ENCODE data around the gene SPEF2.

The SPEF2 gene

GRCh38 chr5:35762368-35762767 is 144.7 kb downstream of the SPEF2 start:
- no peaks in the 10 kb centered on the region for H3K9me3 Mint-ChIP-seq
- H3K4me3 Mint-ChIP-seq, result no peak overlapping the region
- no peaks in the 10 kb centered on the region for H3K27me3 Mint-ChIP-seq
- intact Hi-C loops (cut with micrococcal nuclease), result no loop called here
- H3K36me3 Mint-ChIP-seq (ENCODE audit: low read depth), result no peaks in the 10 kb centered on the region
- H3K27ac Mint-ChIP-seq, result no peak overlapping the region
- no peaks in the 10 kb centered on the region for H3K4me1 Mint-ChIP-seq (ENCODE audit: low read depth)

- H3K36me3 Mint-ChIP-seq (ENCODE audit: low read depth), result no peaks in the 10 kb centered on the region
- no peaks in the 10 kb centered on the region for H3K27me3 Mint-ChIP-seq
- H3K27ac Mint-ChIP-seq, result no peak overlapping the region
- H3K4me1 Mint-ChIP-seq (ENCODE audit: low read depth), result peaks cover under 1% of the 10 kb centered on the region
- intact Hi-C loops (cut with micrococcal nuclease), result no loop called here
- H3K4me3 Mint-ChIP-seq, result no peak overlapping the region
- H3K9me3 Mint-ChIP-seq, result no peaks in the 10 kb centered on the region
Measured at GRCh38 chr5:35765921-35766320, 148.3 kb downstream of the SPEF2 start.

- Mint-ChIP-seq H3K9me3 (no peaks in the 10 kb centered on the region), H3K27ac (no peak overlapping the region), H3K4me1 (ENCODE audit: low read depth) (peaks cover 6% of the 10 kb centered on the region), H3K27me3 (no peaks in the 10 kb centered on the region), H3K36me3 (ENCODE audit: low read depth) (no peaks in the 10 kb centered on the region), H3K4me3 (no peak overlapping the region)
- intact Hi-C loops (cut with micrococcal nuclease), result no loop called here
Measured at GRCh38 chr5:35771300-35771699, 153.6 kb downstream of the SPEF2 start.

GRCh38 chr5:35771839-35772238 is 154.2 kb downstream of the SPEF2 start:
- peaks cover 6% of the 10 kb centered on the region for H3K4me1 Mint-ChIP-seq (ENCODE audit: low read depth)

GRCh38 chr5:35773967-35774366 is 156.3 kb downstream of the SPEF2 start:
- Mint-ChIP-seq H3K9me3 (no peaks in the 10 kb centered on the region), H3K27me3 (no peaks in the 10 kb centered on the region), H3K27ac (no peak overlapping the region), H3K36me3 (ENCODE audit: low read depth) (no peaks in the 10 kb centered on the region), H3K4me1 (ENCODE audit: low read depth) (peaks cover 6% of the 10 kb centered on the region), H3K4me3 (no peak overlapping the region)
- intact Hi-C loops (cut with micrococcal nuclease), result no loop called here

More at GRCh38 chr5:35771839-35772238, 154.2 kb downstream of the SPEF2 start:
- no peak overlapping the region for H3K4me3 Mint-ChIP-seq
- no peak overlapping the region for H3K27ac Mint-ChIP-seq
- H3K36me3 Mint-ChIP-seq (ENCODE audit: low read depth), result no peaks in the 10 kb centered on the region
- H3K9me3 Mint-ChIP-seq, result no peaks in the 10 kb centered on the region
- H3K27me3 Mint-ChIP-seq, result no peaks in the 10 kb centered on the region
- intact Hi-C loops (cut with micrococcal nuclease), result no loop called here

- peaks cover 6% of the 10 kb centered on the region for H3K4me1 Mint-ChIP-seq (ENCODE audit: low read depth)
- H3K9me3 Mint-ChIP-seq, result no peaks in the 10 kb centered on the region
- H3K27ac Mint-ChIP-seq, result no peak overlapping the region
- no peaks in the 10 kb centered on the region for H3K36me3 Mint-ChIP-seq (ENCODE audit: low read depth)
- H3K4me3 Mint-ChIP-seq, result no peak overlapping the region
- intact Hi-C loops (cut with micrococcal nuclease), result loop anchor here (1.0 to 2.0 kb wide), 2 partner anchors 126 to 149 kb away; no protein-coding TSS in a partner anchor
- H3K27me3 Mint-ChIP-seq, result no peaks in the 10 kb centered on the region
Measured at GRCh38 chr5:35776757-35777156, 159.1 kb downstream of the SPEF2 start.

- intact Hi-C loops (cut with micrococcal nuclease), result loop anchor here (1.0 to 2.0 kb wide), 2 partner anchors 127 to 148 kb away; no protein-coding TSS in a partner anchor
- H3K36me3 Mint-ChIP-seq (ENCODE audit: low read depth), result no peaks in the 10 kb centered on the region
- no peak overlapping the region for H3K4me3 Mint-ChIP-seq
- H3K4me1 Mint-ChIP-seq (ENCODE audit: low read depth), result peaks cover 6% of the 10 kb centered on the region
- no peak overlapping the region for H3K27ac Mint-ChIP-seq
- no peaks in the 10 kb centered on the region for H3K27me3 Mint-ChIP-seq
- H3K9me3 Mint-ChIP-seq, result no peaks in the 10 kb centered on the region
Measured at GRCh38 chr5:35777358-35778087, 159.9 kb downstream of the SPEF2 start.

- H3K9me3 Mint-ChIP-seq, result no peaks in the 10 kb centered on the region
- no peak overlapping the region for H3K4me3 Mint-ChIP-seq
- H3K27me3 Mint-ChIP-seq, result no peaks in the 10 kb centered on the region
- no peaks in the 10 kb centered on the region for H3K36me3 Mint-ChIP-seq (ENCODE audit: low read depth)
- no peak overlapping the region for H3K27ac Mint-ChIP-seq
- intact Hi-C loops (cut with micrococcal nuclease), result no loop called here
- H3K4me1 Mint-ChIP-seq (ENCODE audit: low read depth), result peaks cover 6% of the 10 kb centered on the region
Measured at GRCh38 chr5:35778259-35778769, 160.7 kb downstream of the SPEF2 start.

- H3K27me3 Mint-ChIP-seq, result no peaks in the 10 kb centered on the region
- no peaks in the 10 kb centered on the region for H3K36me3 Mint-ChIP-seq (ENCODE audit: low read depth)
- intact Hi-C loops (cut with micrococcal nuclease), result loop anchor here (5.0 kb wide), 1 partner anchor 693 kb away; no protein-coding TSS in a partner anchor
- peaks cover 8% of the 10 kb centered on the region for H3K9me3 Mint-ChIP-seq
- H3K27ac Mint-ChIP-seq, result no peak overlapping the region
- no peak overlapping the region for H3K4me3 Mint-ChIP-seq
- peaks cover 13% of the 10 kb centered on the region for H3K4me1 Mint-ChIP-seq (ENCODE audit: low read depth)
Measured at GRCh38 chr5:35780236-35780635, 162.6 kb downstream of the SPEF2 start.

- no peaks in the 10 kb centered on the region for H3K27me3 Mint-ChIP-seq
- intact Hi-C loops (cut with micrococcal nuclease), result loop anchor here (5.0 kb wide), 1 partner anchor 694 kb away; no protein-coding TSS in a partner anchor
- no peak overlapping the region for H3K27ac Mint-ChIP-seq
- H3K9me3 Mint-ChIP-seq, result peaks cover 8% of the 10 kb centered on the region
- H3K4me1 Mint-ChIP-seq (ENCODE audit: low read depth), result peaks cover 22% of the 10 kb centered on the region
- no peak overlapping the region for H3K4me3 Mint-ChIP-seq
- H3K36me3 Mint-ChIP-seq (ENCODE audit: low read depth), result no peaks in the 10 kb centered on the region
Measured at GRCh38 chr5:35781181-35781790, 163.6 kb downstream of the SPEF2 start.

GRCh38 chr5:35783551-35783950 is 165.9 kb downstream of the SPEF2 start:
- Mint-ChIP-seq H3K36me3 (ENCODE audit: low read depth) (no peaks in the 10 kb centered on the region), H3K4me1 (ENCODE audit: low read depth) (peaks cover 26% of the 10 kb centered on the region), H3K27me3 (no peaks in the 10 kb centered on the region), H3K9me3 (peaks cover 8% of the 10 kb centered on the region), H3K27ac (no peak overlapping the region), H3K4me3 (no peak overlapping the region)
- intact Hi-C loops (cut with micrococcal nuclease), result loop anchor here (5.0 kb wide), 1 partner anchor 696 kb away; no protein-coding TSS in a partner anchor

- Mint-ChIP-seq H3K4me3 (peak overlapping the region; percentile 39), H3K27me3 (no peaks in the 10 kb centered on the region)
- intact Hi-C loops (cut with micrococcal nuclease), result no loop called here
Measured at GRCh38 chr5:35785601-35786085, 168.0 kb downstream of the SPEF2 start.

GRCh38 chr5:35788724-35789123 is 171.1 kb downstream of the SPEF2 start:
- Mint-ChIP-seq H3K4me1 (ENCODE audit: low read depth) (peaks cover 27% of the 10 kb centered on the region), H3K27ac (no peak overlapping the region), H3K27me3 (no peaks in the 10 kb centered on the region), H3K36me3 (ENCODE audit: low read depth) (no peaks in the 10 kb centered on the region), H3K4me3 (no peak overlapping the region), H3K9me3 (peaks cover 8% of the 10 kb centered on the region)
- intact Hi-C loops (cut with micrococcal nuclease), result no loop called here

More at GRCh38 chr5:35785601-35786085, 168.0 kb downstream of the SPEF2 start:
- Mint-ChIP-seq H3K9me3 (peaks cover 8% of the 10 kb centered on the region), H3K27ac (peak overlapping the region; percentile 65), H3K4me1 (ENCODE audit: low read depth) (peaks cover 26% of the 10 kb centered on the region), H3K36me3 (ENCODE audit: low read depth) (no peaks in the 10 kb centered on the region)
